Measurements from ENCODE around the gene EXOC6B.

- TF ChIP-seq POLR2A (IDR thresholded peaks at IDR 0.05; ENCODE audit: low read depth, low read length) (no peak), POLR2AphosphoS5 (IDR thresholded peaks at IDR 0.05; ENCODE audit: low read depth, low read length) (no peak), SPI1 (IDR thresholded peaks at IDR 0.05; ENCODE audit: low read depth, low read length) (no peak), TAF1 (IDR thresholded peaks at IDR 0.05; ENCODE audit: low read depth, low read length) (no peak), POU2F2 (IDR thresholded peaks at IDR 0.05; ENCODE audit: low read depth, low read length) (no peak), PAX5 (IDR thresholded peaks at IDR 0.05; ENCODE audit: insufficient read depth, low read length, severe bottlenecking) (no peak)
Observed at GRCh38 chr2:72698300-72698699, 127.5 kb downstream of the EXOC6B start.

All from GM12891 (cell line).